ENCODE results near the gene TMEM263. TPM values are rescaled to one million over a fixed set of nuclear protein-coding genes. Genes with fewer than 3 reads are reported as not detected.

Gene TMEM263
- total RNA-seq, 4 donors from 2014 or later = 8.9 to 26.7 (median 15.9) TPM

DNA sequence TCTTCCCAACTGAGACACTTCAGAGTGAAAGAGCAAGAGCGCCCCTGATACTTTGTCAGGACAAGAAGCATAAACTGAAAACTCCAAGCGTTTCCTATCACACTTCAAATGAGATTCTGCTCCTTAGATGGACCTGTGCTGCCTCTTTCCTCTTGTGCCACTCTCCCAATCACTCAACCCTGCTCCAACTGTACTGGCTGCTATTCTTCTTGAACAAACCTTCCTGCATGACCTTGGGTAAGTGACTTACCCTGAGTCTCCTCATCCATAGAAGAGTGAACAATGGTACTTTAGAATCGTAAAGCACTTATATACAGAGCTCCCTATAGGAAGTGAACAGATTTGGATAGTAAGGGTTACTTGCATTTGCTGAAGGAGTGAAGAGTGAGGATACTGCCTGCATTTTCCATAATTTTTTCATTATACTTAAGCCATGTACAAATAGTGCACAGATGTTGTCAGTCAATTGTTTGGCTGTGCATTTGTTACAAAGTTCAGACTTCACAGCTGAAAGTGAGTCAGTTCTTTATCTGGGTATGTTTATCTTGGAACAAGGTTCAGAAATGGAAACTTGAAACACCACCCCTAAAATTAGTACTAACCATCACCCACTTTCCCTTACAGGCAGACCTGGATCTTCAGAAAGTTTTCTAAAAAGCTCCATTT, 20.4 kb downstream of the TMEM263 start:
- intact Hi-C loops (cut with DNase I; ENCODE audit: low total_unique reads) = no loop called here

GRCh38 chr12:106976668-106977067, 21.0 kb downstream of the TMEM263 start:
- ATAC-seq = no peak
- peak overlapping the region; percentile 60 to 78 (median 69) for H3K27ac ChIP-seq
- intact Hi-C loops (cut with DNase I; ENCODE audit: low total_unique reads) = no loop called here

More for the DNA sequence above, 20.4 kb downstream of the TMEM263 start:
- H3K4me3 ChIP-seq = no peak overlapping the region
- H3K4me1 ChIP-seq = peaks cover 40 to 47% of the 10 kb centered on the region in 2 donors
- no peak for DNase-seq
- peak; percentile 84 to 88 for ATAC-seq
- in situ Hi-C loops (cut with MboI; ENCODE audit: low sequenced_read_pairs in 4 of 4) = loop anchor here in 1 of 4 donors (25.0 kb wide), 1 partner anchor 111 kb away; the partner anchor contains the start of gene CRY1
- peak overlapping the region; percentile 60 to 78 (median 69) for H3K27ac ChIP-seq
- H3K36me3 ChIP-seq = peaks cover 0 to 4% of the 10 kb centered on the region in 2 donors
- H3K27me3 ChIP-seq = no peaks in the 10 kb centered on the region
- H3K9me3 ChIP-seq = no peaks in the 10 kb centered on the region
- TF ChIP-seq, protein P1, sequence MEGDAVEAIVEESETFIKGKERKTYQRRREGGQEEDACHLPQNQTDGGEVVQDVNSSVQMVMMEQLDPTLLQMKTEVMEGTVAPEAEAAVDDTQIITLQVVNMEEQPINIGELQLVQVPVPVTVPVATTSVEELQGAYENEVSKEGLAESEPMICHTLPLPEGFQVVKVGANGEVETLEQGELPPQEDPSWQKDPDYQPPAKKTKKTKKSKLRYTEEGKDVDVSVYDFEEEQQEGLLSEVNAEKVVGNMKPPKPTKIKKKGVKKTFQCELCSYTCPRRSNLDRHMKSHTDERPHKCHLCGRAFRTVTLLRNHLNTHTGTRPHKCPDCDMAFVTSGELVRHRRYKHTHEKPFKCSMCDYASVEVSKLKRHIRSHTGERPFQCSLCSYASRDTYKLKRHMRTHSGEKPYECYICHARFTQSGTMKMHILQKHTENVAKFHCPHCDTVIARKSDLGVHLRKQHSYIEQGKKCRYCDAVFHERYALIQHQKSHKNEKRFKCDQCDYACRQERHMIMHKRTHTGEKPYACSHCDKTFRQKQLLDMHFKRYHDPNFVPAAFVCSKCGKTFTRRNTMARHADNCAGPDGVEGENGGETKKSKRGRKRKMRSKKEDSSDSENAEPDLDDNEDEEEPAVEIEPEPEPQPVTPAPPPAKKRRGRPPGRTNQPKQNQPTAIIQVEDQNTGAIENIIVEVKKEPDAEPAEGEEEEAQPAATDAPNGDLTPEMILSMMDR (IDR thresholded peaks at IDR 0.05 in 4 of 5, conservative IDR thresholded peaks at IDR 0.05 in 1 of 5) = no peak
- no peak for TF ChIP-seq POLR2A (IDR thresholded peaks at IDR 0.05)

DNA sequence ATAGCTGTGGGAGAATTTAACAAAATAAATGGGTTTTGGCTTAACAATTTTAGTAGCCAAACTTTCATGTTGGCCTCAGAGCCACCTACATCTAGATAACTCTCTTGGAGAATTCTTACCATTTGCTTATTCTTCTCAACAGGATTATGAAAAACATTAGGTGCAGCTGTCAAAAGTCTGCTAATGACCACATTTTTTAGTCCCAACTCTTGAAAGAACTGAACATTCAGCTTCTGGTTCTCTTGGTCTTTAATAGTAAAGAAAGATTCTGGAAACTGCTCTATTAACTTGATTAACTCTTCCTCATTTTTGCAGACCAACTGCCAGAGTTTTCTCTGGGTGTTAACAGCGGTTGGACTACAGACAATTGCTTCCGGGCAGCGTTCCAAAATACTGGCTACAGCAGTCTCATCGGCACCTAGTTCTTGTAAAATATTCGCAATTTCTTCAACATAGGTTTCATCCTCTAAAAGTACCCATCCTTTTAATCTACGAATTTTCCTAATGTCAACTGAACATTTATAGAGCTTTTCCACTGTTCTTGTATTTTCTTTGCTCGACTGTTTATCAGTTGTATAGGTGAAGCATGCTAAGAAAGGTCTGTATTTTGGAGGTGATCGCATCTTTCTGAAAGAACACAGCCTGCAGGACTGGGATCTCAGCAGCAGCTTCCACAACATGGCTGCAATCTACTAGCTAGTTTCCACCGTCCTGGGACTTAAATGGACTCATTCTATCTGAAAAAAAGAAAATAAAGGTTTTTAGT, 22.5 kb downstream of the TMEM263 start:
- peaks cover 0 to 3% of the 10 kb centered on the region in 2 donors for H3K36me3 ChIP-seq
- no peak overlapping the region for H3K4me3 ChIP-seq
- peak overlapping the region in 2 of 4 donors; percentile 0 to 68 for H3K27ac ChIP-seq
- peaks cover 40 to 48% of the 10 kb centered on the region in 2 donors for H3K4me1 ChIP-seq
- H3K9me3 ChIP-seq = no peaks in the 10 kb centered on the region
- DNase-seq (no peak), ATAC-seq (no peak)
- intact Hi-C loops (cut with DNase I; ENCODE audit: low total_unique reads) (no loop called here), in situ Hi-C loops (cut with MboI; ENCODE audit: low sequenced_read_pairs in 4 of 4) (loop anchor here in 1 of 4 donors (25.0 kb wide), 1 partner anchor 109 kb away; the partner anchor contains the start of gene CRY1)
- no peaks in the 10 kb centered on the region for H3K27me3 ChIP-seq
- no peak for TF ChIP-seq POLR2A (IDR thresholded peaks at IDR 0.05)
- TF ChIP-seq, protein P1 (IDR thresholded peaks at IDR 0.05 in 4 of 5, conservative IDR thresholded peaks at IDR 0.05 in 1 of 5) = no peak

More at GRCh38 chr12:106976668-106977067, 21.0 kb downstream of the TMEM263 start:
- in situ Hi-C loops (cut with MboI; ENCODE audit: low sequenced_read_pairs in 4 of 4) = loop anchor here in 1 of 4 donors (25.0 kb wide), 1 partner anchor 111 kb away; the partner anchor contains the start of gene CRY1
- Histone ChIP-seq H3K4me1 (peaks cover 40 to 48% of the 10 kb centered on the region in 2 donors), H3K27me3 (no peaks in the 10 kb centered on the region), H3K9me3 (no peaks in the 10 kb centered on the region), H3K4me3 (no peak overlapping the region), H3K36me3 (no peaks in the 10 kb centered on the region)
- DNase-seq = no peak
- no peak for TF ChIP-seq POLR2A (IDR thresholded peaks at IDR 0.05)
- TF ChIP-seq, protein P1 (IDR thresholded peaks at IDR 0.05 in 4 of 5, conservative IDR thresholded peaks at IDR 0.05 in 1 of 5) = no peak

GRCh38 chr12:106980944-106981343, 25.2 kb downstream of the TMEM263 start:
- intact Hi-C loops (cut with DNase I; ENCODE audit: low total_unique reads) (no loop called here), in situ Hi-C loops (cut with MboI; ENCODE audit: low sequenced_read_pairs in 4 of 4) (loop anchor here in 1 of 4 donors (25.0 kb wide), 1 partner anchor 106 kb away; the partner anchor contains the start of gene CRY1)
- H3K4me1 ChIP-seq = peaks cover 37 to 51% of the 10 kb centered on the region in 2 donors
- DNase-seq = no peak
- H3K27ac ChIP-seq = no peak overlapping the region
- no peak for ATAC-seq
- no peaks in the 10 kb centered on the region for H3K27me3 ChIP-seq
- H3K36me3 ChIP-seq = peaks cover 0 to 18% of the 10 kb centered on the region in 2 donors
- H3K4me3 ChIP-seq = no peak overlapping the region
- no peaks in the 10 kb centered on the region for H3K9me3 ChIP-seq
- no peak for TF ChIP-seq POLR2A (IDR thresholded peaks at IDR 0.05)
- TF ChIP-seq, protein P1 (IDR thresholded peaks at IDR 0.05 in 4 of 5, conservative IDR thresholded peaks at IDR 0.05 in 1 of 5) = no peak

Data from gastrocnemius medialis (tissue), 4 donors.